ENCODE data around the gene ERCC6.

The ERCC6 gene

DNA sequence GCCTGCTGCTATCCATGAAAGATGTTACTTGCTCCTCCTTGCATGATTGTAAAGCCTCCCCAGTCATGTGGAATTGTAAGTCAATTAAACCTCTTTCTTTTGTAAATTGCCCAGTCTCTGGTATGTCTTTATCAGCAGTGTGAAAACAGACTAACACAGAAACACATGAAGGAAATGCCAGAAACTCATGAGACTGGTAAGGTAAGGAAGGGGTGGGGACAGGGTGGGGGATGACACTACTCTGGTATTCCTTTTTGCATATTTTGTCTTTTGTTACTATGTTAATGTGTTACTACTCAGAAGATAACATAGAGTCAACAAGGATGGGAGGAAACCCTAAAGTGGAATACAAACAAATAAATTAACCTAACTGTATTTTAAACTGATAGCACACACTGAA, 73.2 kb downstream of the ERCC6 start:
- no peak overlapping the region for H3K4me3 ChIP-seq (ENCODE audit: insufficient read depth, low read length, poor library complexity, severe bottlenecking)

More for the DNA sequence above, 73.2 kb downstream of the ERCC6 start:
- Histone ChIP-seq H3K9me3 (ENCODE audit: insufficient read depth, low read length) (no peaks in the 10 kb centered on the region), H3F3A (ENCODE audit: insufficient read depth) (no peaks in the 10 kb centered on the region), H2AFZ (ENCODE audit: low read depth, low read length, severe bottlenecking) (no peak overlapping the region), H3K27me3 (ENCODE audit: low read length) (no peaks in the 10 kb centered on the region), H3K9ac (ENCODE audit: low read length) (no peak overlapping the region), H3K4me2 (ENCODE audit: low read depth, low read length, poor library complexity, severe bottlenecking) (no peak overlapping the region), H4K20me1 (ENCODE audit: low read depth, low read length) (no peaks in the 10 kb centered on the region), H3K27ac (ENCODE audit: low read depth, low read length) (no peak overlapping the region), H3K79me2 (ENCODE audit: insufficient read depth, low read length) (no peaks in the 10 kb centered on the region), H3K36me3 (ENCODE audit: low read length) (peaks cover 3% of the 10 kb centered on the region; the same call in 1 of the 2 replicates), H3K9me2 (replicated peaks; ENCODE audit: insufficient read depth, low read length) (no peaks in the 10 kb centered on the region)
- no peak for TF ChIP-seq EZH2phosphoT487 (conservative IDR thresholded peaks at IDR 0.05; ENCODE audit: low read length)
- TF ChIP-seq, protein P1, sequence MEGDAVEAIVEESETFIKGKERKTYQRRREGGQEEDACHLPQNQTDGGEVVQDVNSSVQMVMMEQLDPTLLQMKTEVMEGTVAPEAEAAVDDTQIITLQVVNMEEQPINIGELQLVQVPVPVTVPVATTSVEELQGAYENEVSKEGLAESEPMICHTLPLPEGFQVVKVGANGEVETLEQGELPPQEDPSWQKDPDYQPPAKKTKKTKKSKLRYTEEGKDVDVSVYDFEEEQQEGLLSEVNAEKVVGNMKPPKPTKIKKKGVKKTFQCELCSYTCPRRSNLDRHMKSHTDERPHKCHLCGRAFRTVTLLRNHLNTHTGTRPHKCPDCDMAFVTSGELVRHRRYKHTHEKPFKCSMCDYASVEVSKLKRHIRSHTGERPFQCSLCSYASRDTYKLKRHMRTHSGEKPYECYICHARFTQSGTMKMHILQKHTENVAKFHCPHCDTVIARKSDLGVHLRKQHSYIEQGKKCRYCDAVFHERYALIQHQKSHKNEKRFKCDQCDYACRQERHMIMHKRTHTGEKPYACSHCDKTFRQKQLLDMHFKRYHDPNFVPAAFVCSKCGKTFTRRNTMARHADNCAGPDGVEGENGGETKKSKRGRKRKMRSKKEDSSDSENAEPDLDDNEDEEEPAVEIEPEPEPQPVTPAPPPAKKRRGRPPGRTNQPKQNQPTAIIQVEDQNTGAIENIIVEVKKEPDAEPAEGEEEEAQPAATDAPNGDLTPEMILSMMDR (IDR thresholded peaks at IDR 0.05; ENCODE audit: insufficient read depth, low read length, poor library complexity, severe bottlenecking) = no peak
